ENCODE data around the gene VASP.
A peak's percentile ranks its signal among the peaks of the same experiment; 100 is the strongest.

Gene VASP

GRCh38 chr19:45473682-45474605 lies 33.3 kb upstream of the VASP start:
- DNase-seq, result no peak

- DNase-seq, result no peak
Measured at GRCh38 chr19:45474606-45475521, 32.4 kb upstream of the VASP start.

GRCh38 chr19:45475537-45476291 lies 31.6 kb upstream of the VASP start:
- no peak for DNase-seq

- no peak for DNase-seq
Measured at GRCh38 chr19:45476304-45476703, 31.0 kb upstream of the VASP start.

- no peak for DNase-seq
Measured at GRCh38 chr19:45477186-45477585, 30.1 kb upstream of the VASP start.

GRCh38 chr19:45477713-45478453 lies 29.4 kb upstream of the VASP start:
- no peak for DNase-seq

- peak; percentile 85 to 92 for DNase-seq
Measured at GRCh38 chr19:45478454-45479238, 28.6 kb upstream of the VASP start.

GRCh38 chr19:45483033-45483432 lies 24.2 kb upstream of the VASP start:
- no peak for DNase-seq

- DNase-seq, result no peak
Measured at GRCh38 chr19:45484273-45484945, 22.9 kb upstream of the VASP start.

- peak; percentile 96 to 98 for DNase-seq
Measured at GRCh38 chr19:45485305-45486077, 21.8 kb upstream of the VASP start.

GRCh38 chr19:45488708-45489107 lies 18.6 kb upstream of the VASP start:
- DNase-seq, result no peak

GRCh38 chr19:45489216-45489855 lies 17.9 kb upstream of the VASP start:
- no peak for DNase-seq

GRCh38 chr19:45492137-45492626 lies 15.1 kb upstream of the VASP start:
- DNase-seq, result no peak

- DNase-seq, result no peak
Measured at GRCh38 chr19:45492627-45493470, 14.4 kb upstream of the VASP start.

- no peak for DNase-seq
Measured at GRCh38 chr19:45494261-45494916, 12.9 kb upstream of the VASP start.

GRCh38 chr19:45495178-45495577 lies 12.1 kb upstream of the VASP start:
- DNase-seq, result no peak

GRCh38 chr19:45496349-45496953 lies 10.8 kb upstream of the VASP start:
- DNase-seq, result peak in 1 of 2 experiments; percentile 45

All from stimulated activated CD4-positive, alpha-beta T cell treated with anti-CD3 and anti-CD28 coated beads, Interleukin-4, amount 100 ng/mL, for 4 hours (primary cell).